PFSK-1 (cell line): Measurements from ENCODE around the gene AMBRA1.

Experiments
- FOXP2 ChIP-seq: optimal IDR thresholded peaks from 2 replicates; pipeline ENCODE3; 2011; ENCODE audit warnings: borderline replicate concordance, control low read depth, inconsistent platforms; ENCODE audit not compliant: insufficient read depth; ENCODE audit errors: extremely low read length, extremely low read depth
- POLR2AphosphoS5 ChIP-seq: IDR thresholded peaks from 2 replicates; pipeline ENCODE4 v1.6.1; 2012; ENCODE audit warnings: low read depth, mild to moderate bottlenecking, control low read depth, low read length, moderate library complexity
- SIN3A ChIP-seq: IDR thresholded peaks from 2 replicates; pipeline ENCODE4 v1.6.1; 2012; ENCODE audit warnings: mild to moderate bottlenecking, low read length, moderate library complexity, borderline replicate concordance; ENCODE audit not compliant: insufficient read depth
- TAF1 ChIP-seq: IDR thresholded peaks from 2 replicates; pipeline ENCODE4 v1.6.1; 2012; ENCODE audit warnings: low read length, control low read depth, borderline replicate concordance; ENCODE audit not compliant: insufficient read depth
- TF ChIP-seq, protein P1 (sequence below), 2 experiments: IDR thresholded peaks; 2 replicates each; pipeline versions ENCODE4 v1.6.1 to v1.8.0; 2011 to 2012; ENCODE audit warnings: low read depth in 2 of 2, low read length in 2 of 2, control low read depth in 1 of 2, inconsistent platforms in 1 of 2, mild to moderate bottlenecking in 1 of 2, moderate library complexity in 1 of 2; ENCODE audit not compliant: insufficient read depth in 1 of 2

Gene AMBRA1

DNA sequence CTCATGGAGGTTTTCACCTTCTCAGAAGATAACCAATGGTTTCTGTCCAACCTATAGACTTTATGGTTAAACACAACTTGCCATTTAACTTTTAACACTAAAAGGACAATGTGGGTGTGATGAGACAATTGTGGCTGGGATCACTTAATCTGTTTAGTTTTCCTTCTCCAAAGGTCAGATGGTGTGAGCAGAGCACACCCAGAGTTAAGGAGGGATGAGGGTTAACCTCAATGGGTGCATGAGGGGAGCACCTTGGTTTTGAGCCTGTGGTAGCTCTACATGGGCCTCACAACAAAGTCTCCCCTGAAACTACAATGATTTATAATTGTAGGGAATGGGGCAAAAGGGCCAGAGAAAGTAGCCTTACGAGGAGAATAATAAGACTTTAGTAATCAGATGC lies 173.3 kb downstream of the AMBRA1 start:
- no peak for TF ChIP-seq TAF1
- TF ChIP-seq, protein P1, sequence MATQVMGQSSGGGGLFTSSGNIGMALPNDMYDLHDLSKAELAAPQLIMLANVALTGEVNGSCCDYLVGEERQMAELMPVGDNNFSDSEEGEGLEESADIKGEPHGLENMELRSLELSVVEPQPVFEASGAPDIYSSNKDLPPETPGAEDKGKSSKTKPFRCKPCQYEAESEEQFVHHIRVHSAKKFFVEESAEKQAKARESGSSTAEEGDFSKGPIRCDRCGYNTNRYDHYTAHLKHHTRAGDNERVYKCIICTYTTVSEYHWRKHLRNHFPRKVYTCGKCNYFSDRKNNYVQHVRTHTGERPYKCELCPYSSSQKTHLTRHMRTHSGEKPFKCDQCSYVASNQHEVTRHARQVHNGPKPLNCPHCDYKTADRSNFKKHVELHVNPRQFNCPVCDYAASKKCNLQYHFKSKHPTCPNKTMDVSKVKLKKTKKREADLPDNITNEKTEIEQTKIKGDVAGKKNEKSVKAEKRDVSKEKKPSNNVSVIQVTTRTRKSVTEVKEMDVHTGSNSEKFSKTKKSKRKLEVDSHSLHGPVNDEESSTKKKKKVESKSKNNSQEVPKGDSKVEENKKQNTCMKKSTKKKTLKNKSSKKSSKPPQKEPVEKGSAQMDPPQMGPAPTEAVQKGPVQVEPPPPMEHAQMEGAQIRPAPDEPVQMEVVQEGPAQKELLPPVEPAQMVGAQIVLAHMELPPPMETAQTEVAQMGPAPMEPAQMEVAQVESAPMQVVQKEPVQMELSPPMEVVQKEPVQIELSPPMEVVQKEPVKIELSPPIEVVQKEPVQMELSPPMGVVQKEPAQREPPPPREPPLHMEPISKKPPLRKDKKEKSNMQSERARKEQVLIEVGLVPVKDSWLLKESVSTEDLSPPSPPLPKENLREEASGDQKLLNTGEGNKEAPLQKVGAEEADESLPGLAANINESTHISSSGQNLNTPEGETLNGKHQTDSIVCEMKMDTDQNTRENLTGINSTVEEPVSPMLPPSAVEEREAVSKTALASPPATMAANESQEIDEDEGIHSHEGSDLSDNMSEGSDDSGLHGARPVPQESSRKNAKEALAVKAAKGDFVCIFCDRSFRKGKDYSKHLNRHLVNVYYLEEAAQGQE (IDR thresholded peaks at IDR 0.05; ENCODE audit: insufficient read depth in 1 of 2, low read depth in 2 of 2, low read length in 2 of 2), result no peak
- TF ChIP-seq FOXP2, result no peak
- TF ChIP-seq SIN3A, result no peak
- TF ChIP-seq POLR2AphosphoS5, result no peak

DNA sequence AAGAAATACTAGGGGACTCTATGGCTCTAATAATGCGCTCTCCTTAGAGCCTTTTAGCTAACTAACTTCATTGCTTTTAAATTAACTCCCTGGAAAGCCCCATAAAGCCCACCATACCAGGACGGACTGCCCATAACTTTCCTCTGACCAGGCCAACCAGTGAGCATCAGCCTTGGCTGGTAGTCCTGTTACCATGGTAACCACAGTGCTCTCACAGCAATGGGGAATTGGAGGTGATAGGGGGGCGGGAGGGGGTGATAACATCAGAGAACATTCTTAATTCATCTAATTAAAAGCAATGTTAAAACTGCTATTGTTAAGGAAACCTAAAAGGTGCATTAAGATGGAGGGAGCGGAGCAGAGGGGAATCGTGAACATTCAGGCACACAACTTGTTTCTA lies 175.1 kb downstream of the AMBRA1 start:
- TF ChIP-seq SIN3A, result no peak
- TF ChIP-seq TAF1, result no peak
- TF ChIP-seq, protein P1 (IDR thresholded peaks at IDR 0.05; ENCODE audit: insufficient read depth in 1 of 2, low read depth in 2 of 2, low read length in 2 of 2), result no peak
- TF ChIP-seq POLR2AphosphoS5, result no peak
- no peak for TF ChIP-seq FOXP2

DNA sequence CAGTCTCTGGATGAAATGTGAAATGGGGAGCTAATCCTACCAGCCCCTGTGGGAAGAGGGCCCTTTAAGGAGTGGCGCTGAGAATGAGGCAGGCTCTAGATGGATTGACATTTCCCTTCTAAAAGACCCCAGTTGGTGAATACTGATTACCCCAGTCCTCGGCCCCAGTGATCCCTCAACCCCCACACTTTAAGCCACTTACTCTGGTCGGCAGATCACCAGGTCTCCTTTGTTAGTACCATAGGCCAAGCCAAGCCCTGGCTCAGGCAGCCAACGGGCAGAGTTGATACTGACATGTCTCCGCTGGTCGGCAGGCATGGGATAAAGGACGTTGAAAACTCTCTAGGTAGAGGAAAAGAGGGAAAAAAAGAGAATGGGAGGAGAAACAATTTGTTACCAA lies 176.1 kb downstream of the AMBRA1 start:
- TF ChIP-seq SIN3A, result no peak
- TF ChIP-seq FOXP2, result no peak

DNA sequence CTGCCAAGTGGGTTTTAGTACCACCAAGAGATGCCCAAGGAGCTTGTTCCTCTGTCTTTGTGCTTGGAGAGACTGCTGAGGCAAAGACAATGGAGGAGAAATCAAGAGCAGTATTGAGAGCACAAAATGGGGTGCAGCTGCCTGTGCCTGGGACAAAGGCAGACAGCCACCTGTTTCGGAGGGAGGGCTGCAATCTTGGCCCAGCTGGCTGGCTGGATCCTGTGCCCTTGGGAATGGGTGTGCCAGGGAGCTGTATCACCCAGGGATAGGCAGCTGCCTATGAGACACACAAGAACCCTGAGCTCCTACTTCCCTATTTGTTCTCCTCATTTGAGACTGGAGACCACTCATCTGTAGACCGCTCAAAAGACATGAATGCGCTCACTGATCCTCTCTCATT lies 178.9 kb downstream of the AMBRA1 start:
- TF ChIP-seq TAF1 (no peak), FOXP2 (no peak), SIN3A (no peak)
- TF ChIP-seq, protein P1 (IDR thresholded peaks at IDR 0.05; ENCODE audit: insufficient read depth in 1 of 2, low read depth in 2 of 2, low read length in 2 of 2), result no peak

DNA sequence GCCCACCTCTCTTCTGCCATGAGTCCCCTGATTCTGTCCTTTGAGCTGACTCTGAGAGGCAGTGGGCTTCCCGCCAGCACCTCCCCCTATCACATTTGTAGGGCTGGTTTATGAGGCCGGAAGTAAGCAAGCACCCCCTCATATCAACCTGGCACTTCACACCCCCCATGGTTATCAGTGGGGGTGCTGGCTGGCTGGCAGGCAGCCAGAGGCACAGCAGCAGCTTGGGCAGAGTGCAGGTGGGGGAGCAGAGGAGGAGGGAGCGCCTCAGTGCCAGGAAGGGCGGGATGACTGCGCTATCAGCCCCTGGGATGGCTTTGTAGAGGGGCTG lies 179.4 kb downstream of the AMBRA1 start:
- TF ChIP-seq SIN3A (no peak), TAF1 (no peak), POLR2AphosphoS5 (no peak), FOXP2 (no peak)
- TF ChIP-seq, protein P1 (IDR thresholded peaks at IDR 0.05; ENCODE audit: insufficient read depth in 1 of 2, low read depth in 2 of 2, low read length in 2 of 2), result no peak
